CD4-positive, alpha-beta T cell treated with Interleukin-6 at 100 ng/mL for 8 hours (primary cell): Measurements from ENCODE around the gene HIF1A.
"Not testable (repeated sequence)": the region's sequence is repeated elsewhere in the genome, so short reads cannot be mapped to it uniquely, and the experiment has no call there.

Source experiments
- DNase-seq: peaks from one replicate; pipeline ENCODE4 v3.0.0-alpha.2; 2020; ENCODE audit warnings: mixed read lengths, low spot score

HIF1A gene

GRCh38 chr14:61673305-61673704 lies 22.0 kb upstream of the HIF1A start:
- DNase-seq, result no peak

- no peak for DNase-seq
Observed at GRCh38 chr14:61675291-61675690, 20.0 kb upstream of the HIF1A start.

GRCh38 chr14:61677479-61677878 lies 17.8 kb upstream of the HIF1A start:
- DNase-seq, result no peak

- DNase-seq, result no peak
Observed at GRCh38 chr14:61678975-61679374, 16.3 kb upstream of the HIF1A start.

DNA sequence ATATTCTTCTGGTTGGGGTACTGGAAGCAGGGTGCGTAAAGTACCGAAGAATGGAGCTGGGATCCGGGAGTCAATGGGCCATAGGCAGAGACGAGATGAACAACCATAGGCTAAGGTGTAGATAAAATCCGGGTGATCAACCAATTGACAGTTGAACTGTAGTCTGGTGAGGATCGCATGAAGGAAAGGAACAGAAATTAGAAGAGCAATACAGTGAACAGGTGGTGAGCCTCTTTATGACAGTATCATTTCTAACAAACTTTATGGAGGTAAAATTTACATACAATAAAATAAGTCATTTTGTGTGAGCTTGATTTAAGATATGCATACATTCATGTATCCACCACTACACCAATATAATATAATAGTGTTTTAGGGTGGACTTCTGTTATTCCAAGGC lies 13.9 kb upstream of the HIF1A start:
- no peak for DNase-seq

- DNase-seq, result no peak
Observed at GRCh38 chr14:61683108-61683507, 12.2 kb upstream of the HIF1A start.

- DNase-seq, result no peak
Observed at GRCh38 chr14:61690039-61690438, 5.3 kb upstream of the HIF1A start.

GRCh38 chr14:61690982-61691381 lies 4.3 kb upstream of the HIF1A start:
- no peak for DNase-seq

DNA sequence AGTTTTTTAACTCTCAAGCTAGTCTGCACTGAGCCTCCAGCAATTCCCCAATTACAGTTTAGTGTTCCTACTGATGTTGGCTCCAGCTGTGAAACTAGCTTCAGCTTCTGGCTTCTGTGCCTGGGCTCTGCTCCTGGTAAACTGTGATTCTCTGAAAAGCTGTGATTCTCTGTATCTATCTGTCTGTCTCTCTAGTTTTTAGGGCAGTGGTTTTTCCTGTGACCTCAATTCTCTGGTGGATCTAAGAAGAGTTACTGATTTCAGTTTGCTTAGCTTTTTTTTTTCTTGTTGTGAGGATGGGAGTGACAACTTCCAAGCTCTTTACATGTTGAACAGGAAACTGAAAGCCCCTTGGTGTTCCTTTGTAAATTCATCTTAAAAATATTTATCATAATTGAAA lies 3.8 kb upstream of the HIF1A start:
- no peak for DNase-seq

GRCh38 chr14:61694039-61694438 lies 1.3 kb upstream of the HIF1A start:
- no peak for DNase-seq

GRCh38 chr14:61695695-61696527 lies 598 bp downstream of the HIF1A start:
- DNase-seq, result peak; percentile 36

GRCh38 chr14:61696753-61697318 lies 1.5 kb downstream of the HIF1A start:
- DNase-seq, result no peak

- DNase-seq, result no peak
Observed at GRCh38 chr14:61698206-61698980, 3.1 kb downstream of the HIF1A start.

- no peak for DNase-seq
Observed at GRCh38 chr14:61699027-61699426, 3.7 kb downstream of the HIF1A start.

DNA sequence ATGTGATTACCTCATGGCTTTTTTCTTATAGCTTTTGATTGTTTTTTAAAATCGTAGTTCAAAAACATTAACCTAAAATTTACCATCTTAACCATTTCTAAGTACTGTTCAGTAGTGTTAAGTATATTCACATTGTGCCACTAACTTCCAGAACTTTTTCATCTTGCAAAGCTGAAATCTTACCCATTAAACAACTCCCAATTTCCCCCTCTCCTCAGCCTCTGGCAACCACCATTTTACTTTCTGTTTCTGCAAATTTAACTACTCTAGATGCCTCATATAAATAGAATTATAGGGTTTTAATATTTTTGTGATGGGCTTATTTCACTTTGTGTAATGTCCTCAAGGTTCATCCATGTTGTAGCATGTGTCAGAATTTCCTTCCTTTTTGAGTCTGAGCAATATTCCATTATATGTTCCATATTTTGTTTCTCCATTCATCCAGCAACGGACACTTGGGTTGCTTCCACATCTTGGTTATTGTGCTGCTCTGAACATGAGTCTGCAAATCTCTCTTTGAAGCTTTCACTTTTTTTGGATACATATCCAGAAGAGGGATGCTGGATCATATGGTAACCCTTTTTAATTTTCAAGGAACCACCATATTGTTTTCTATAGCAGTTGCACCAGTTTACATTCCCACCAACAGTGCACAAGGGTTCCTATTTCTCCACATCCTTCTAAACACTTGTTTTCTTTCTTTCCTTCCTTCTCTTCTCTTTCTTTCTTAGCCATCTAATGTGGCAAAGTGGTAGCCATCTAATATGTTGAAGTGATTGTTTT lies 5.0 kb downstream of the HIF1A start:
- no peak for DNase-seq

DNA sequence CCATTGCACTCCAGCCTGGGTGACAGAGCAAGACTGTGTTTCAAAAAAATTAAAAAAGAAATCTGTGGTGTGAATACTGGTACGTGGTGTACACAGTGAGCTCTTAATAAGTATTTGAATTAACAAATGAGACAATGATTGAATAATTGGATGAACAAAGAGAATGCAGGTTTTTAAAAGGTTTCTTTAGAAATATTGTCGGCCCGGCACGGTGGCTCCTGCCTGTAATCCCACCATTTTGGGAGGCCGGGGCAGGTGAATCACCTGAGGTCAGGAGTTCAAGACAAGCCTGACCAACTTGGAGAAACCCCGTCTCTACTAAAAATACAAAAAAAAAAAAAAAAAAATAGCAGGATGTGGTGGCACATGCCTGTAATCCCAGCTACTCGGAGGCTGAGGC lies 6.6 kb downstream of the HIF1A start:
- no peak for DNase-seq

DNA sequence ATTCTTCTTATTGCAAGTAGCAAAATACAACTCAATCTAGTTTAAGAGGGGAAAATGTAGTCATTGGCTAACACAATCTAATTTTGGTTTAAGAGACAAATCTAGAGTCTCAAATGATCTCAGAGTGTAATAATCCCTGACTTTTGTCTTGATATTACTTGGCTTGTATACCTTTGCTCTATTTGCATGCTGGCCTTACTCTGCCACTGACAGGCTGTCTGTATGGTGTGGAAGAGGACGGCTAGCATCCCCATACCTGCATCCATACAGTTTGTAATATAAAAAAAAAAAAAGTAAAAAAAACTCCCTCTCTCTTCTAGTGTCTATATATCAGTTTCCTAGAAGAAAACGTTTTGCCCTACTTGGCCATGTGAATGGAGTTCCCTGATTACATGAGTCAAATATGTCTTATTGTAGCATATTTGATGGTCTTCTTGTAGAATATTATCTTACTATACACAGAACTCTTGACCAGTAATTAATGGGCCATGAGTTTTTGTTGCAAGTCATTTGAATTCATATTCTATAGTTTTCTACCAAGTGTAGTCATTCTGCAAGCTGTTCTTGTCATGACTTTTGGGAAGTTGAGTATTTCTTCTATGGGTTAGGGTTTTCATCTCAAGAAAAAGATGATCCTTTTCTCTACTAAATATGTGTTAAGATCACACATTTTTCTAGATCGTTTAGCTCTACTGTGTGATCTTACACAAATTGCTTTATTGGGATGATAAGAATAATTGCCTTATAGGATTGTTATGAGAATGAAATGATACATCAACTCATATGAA lies 8.2 kb downstream of the HIF1A start:
- DNase-seq, result no peak

- DNase-seq, result no peak
Observed at GRCh38 chr14:61704554-61704953, 9.2 kb downstream of the HIF1A start.

- DNase-seq, result no peak
Observed at GRCh38 chr14:61705017-61705416, 9.7 kb downstream of the HIF1A start.

DNA sequence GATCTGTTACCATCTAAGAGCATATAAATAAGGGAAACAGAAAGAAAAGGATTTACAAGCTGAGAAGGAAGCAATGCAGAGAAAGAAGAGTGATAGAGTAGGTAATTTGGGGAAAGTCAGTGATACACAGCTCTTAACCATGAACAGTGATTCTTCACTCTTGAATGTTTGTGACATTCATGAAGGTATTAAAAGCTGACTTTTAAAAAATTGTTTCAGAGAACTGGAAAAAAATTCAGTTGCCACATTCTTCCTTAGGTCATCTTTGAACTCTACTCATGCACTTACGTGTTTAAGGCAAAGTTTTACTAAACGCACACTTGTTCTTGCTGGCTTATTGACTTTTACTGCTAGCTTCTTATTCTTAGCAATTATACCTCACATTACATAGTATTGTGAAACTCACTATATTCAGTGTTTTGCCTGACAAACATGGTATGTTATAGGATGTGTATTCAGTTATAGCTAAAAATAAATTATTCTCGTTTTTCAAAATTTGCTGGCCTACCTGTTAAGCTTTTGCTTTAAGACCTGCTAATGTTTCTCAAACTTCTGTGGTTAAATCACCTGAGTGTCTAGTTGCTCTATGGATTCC lies 10.9 kb downstream of the HIF1A start:
- DNase-seq, result no peak

GRCh38 chr14:61707774-61708173 lies 12.5 kb downstream of the HIF1A start:
- DNase-seq, result not testable (repeated sequence)
